Measurements from ENCODE around the gene WDR62. TPM values are rescaled to one million over a fixed set of nuclear protein-coding genes. Genes with fewer than 3 reads are reported as not detected.
A peak's percentile ranks its signal among the peaks of the same experiment; 100 is the strongest.
"Not testable (repeated sequence)": the region's sequence is repeated elsewhere in the genome, so short reads cannot be mapped to it uniquely, and the experiment has no call there.

The WDR62 gene
- total RNA-seq, 1 experiment from 2014 or later, result 51.4 TPM

DNA sequence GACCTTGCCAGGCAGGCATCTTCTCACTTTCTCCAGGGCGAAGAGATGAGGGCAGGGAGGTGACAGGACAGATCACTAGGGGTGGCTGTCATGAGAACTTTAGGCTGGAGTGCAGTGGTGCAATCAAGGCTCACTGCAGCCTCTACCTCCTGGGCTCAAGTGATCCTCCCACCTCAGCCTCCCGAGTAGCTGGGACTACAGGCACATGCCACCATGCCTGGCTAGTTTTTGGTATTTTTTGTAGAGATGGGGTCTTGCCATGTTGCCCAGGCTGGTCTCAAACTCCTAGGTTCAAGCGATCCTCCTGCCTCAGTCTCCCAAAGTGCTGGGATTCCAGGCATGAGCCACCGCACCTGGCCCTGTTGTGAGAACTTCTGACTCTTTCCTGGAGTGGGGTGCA lies 80.2 kb downstream of the WDR62 start:
- CTCF ChIA-PET, result not testable (repeated sequence)

DNA sequence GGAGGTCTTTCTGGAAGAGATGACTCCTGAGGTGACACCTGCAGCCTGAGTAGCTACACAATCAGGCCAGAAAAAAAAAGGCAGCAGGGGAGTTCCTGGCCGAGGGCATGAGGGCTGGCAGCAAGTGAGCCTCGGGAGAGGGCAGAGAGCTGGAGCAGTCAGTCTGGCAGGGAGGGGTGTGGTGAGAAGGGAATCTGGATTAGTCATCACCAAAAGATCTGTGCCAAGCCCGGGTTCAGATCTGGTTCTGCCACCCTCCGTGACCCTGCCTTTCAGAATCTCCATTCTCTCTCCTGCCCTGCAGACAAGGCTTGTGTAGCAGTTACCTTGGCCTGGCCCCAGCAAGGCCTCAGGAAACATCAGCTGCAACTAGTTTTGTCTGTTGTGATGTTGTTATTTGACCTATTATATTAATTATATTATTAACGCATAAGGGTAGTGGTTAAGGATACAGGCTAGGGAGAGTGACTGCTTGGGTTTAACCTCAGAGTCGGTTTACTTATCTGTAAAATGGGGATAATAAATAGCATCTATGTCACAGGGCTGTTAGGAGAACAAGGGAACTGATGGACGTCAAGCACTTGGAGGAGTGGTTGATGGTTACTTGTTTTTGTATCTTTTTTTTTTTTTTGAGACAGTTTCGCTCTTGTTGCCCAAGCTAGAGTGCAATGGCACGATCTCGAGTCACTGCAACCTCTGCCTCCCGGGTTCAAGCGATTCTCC lies 82.4 kb downstream of the WDR62 start:
- peak; percentile 10 for ATAC-seq
- no peaks in the 10 kb centered on the region; the same call in 1 of the 2 replicates for H3K36me3 ChIP-seq (ENCODE audit: control insufficient read depth, insufficient read depth, low read length)
- intact Hi-C loops (cut with micrococcal nuclease; ENCODE audit: unreplicated experiment), result no loop called here
- H3K27me3 ChIP-seq (ENCODE audit: control insufficient read depth, insufficient read depth, low read length), result no peaks in the 10 kb centered on the region
- POLR2A ChIA-PET, result interaction anchor here (0.5 to 0.8 kb wide), 2 partner anchors 9 to 81 kb away, joined by 5 read pairs; no protein-coding TSS in a partner anchor
- H3K4me3 ChIP-seq (ENCODE audit: low read depth in 2 of 2, low read length in 2 of 2), result peak overlapping the region in 1 of 2 experiments; percentile 46; a peak in 2 of 4 replicates
- H3K4me1 ChIP-seq (ENCODE audit: control insufficient read depth, insufficient read depth, low read length), result peaks cover 32% of the 10 kb centered on the region
- BruUV-seq (replicated peaks), result no TSS peak
- in situ Hi-C loops (cut with HindIII; ENCODE audit: low pct_unique_long_range_greater_than_20kb, low sequenced_read_pairs), result no loop called here
- CTCF ChIA-PET, result interaction anchor here (0.8 to 1.5 kb wide), 2 partner anchors 9 to 43 kb away, joined by 3 to 4 read pairs; no protein-coding TSS in a partner anchor
- TF ChIP-seq POLR2AphosphoS5 (IDR thresholded peaks at IDR 0.05; ENCODE audit: low read depth, low read length), result peak; percentile 43; the same call in 1 of the 2 replicates
- TF ChIP-seq SIN3A (IDR thresholded peaks at IDR 0.05; ENCODE audit: borderline replicate concordance, insufficient read depth, low read depth, low read length), result no peak
- peak overlapping the region; percentile 77 for H3K27ac ChIP-seq (ENCODE audit: low read length)
- H3K9me3 ChIP-seq (ENCODE audit: control insufficient read depth, insufficient read depth, low read depth, low read length), result no peaks in the 10 kb centered on the region
- peak; percentile 59 for DNase-seq (ENCODE audit: low read depth, low spot score)

More for the DNA sequence above, 80.2 kb downstream of the WDR62 start:
- H3K9me3 ChIP-seq (ENCODE audit: control insufficient read depth, insufficient read depth, low read depth, low read length); H3K4me3 ChIP-seq (ENCODE audit: low read depth in 2 of 2, low read length in 2 of 2); intact Hi-C loops (cut with micrococcal nuclease; ENCODE audit: unreplicated experiment); POLR2A ChIA-PET; H3K36me3 ChIP-seq (ENCODE audit: control insufficient read depth, insufficient read depth, low read length); BruUV-seq (replicated peaks); H3K27me3 ChIP-seq (ENCODE audit: control insufficient read depth, insufficient read depth, low read length); ATAC-seq; in situ Hi-C loops (cut with HindIII; ENCODE audit: low pct_unique_long_range_greater_than_20kb, low sequenced_read_pairs); DNase-seq (ENCODE audit: low read depth, low spot score): not testable (repeated sequence)
- Histone ChIP-seq H3K27ac (ENCODE audit: low read length) (peak overlapping the region; percentile 19; the same call in 1 of the 2 replicates), H3K4me1 (ENCODE audit: control insufficient read depth, insufficient read depth, low read length) (peaks cover 30% of the 10 kb centered on the region)

DNA sequence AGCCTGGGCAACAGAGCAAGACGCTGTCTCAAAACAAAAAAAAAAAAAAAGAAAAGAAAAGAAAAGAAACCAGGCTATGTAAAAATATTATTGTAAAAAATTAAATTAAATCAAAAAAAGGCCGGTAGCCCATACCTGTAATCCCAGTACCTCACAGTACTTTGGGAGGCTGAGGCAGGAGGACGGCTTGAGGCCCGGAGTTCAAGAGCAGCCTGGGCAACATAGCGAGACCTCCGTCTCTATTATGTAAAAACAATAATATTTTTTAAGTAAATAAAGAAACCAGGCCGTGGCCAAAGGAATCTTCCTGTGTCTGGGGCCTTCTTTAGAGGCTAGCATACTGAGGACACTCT lies 84.4 kb downstream of the WDR62 start:
- intact Hi-C loops (cut with micrococcal nuclease; ENCODE audit: unreplicated experiment) (no loop called here), in situ Hi-C loops (cut with HindIII; ENCODE audit: low pct_unique_long_range_greater_than_20kb, low sequenced_read_pairs) (no loop called here)
- DNase-seq (ENCODE audit: low read depth, low spot score) (no peak), ATAC-seq (no peak)
- Histone ChIP-seq H3K27me3 (ENCODE audit: control insufficient read depth, insufficient read depth, low read length) (no peaks in the 10 kb centered on the region), H3K4me1 (ENCODE audit: control insufficient read depth, insufficient read depth, low read length) (peaks cover 22% of the 10 kb centered on the region), H3K4me3 (ENCODE audit: low read depth in 2 of 2, low read length in 2 of 2) (peak overlapping the region; percentile 75 to 96), H3K36me3 (ENCODE audit: control insufficient read depth, insufficient read depth, low read length) (peaks cover 9% of the 10 kb centered on the region), H3K9me3 (ENCODE audit: control insufficient read depth, insufficient read depth, low read depth, low read length) (no peaks in the 10 kb centered on the region), H3K27ac (ENCODE audit: low read length) (peak overlapping the region; percentile 97)
- no TSS peak for BruUV-seq (replicated peaks)
- ChIA-PET POLR2A (no interaction called here), CTCF (interaction anchor here (1.5 kb wide), 1 partner anchor 11 kb away, joined by 3 read pairs; no protein-coding TSS in a partner anchor)
- TF ChIP-seq TCF7L2 (IDR thresholded peaks at IDR 0.05; ENCODE audit: low read depth, low read length) (no peak), SIN3A (IDR thresholded peaks at IDR 0.05; ENCODE audit: borderline replicate concordance, insufficient read depth, low read depth, low read length) (no peak), POLR2AphosphoS5 (IDR thresholded peaks at IDR 0.05; ENCODE audit: low read depth, low read length) (no peak)
- TF ChIP-seq, protein P1, sequence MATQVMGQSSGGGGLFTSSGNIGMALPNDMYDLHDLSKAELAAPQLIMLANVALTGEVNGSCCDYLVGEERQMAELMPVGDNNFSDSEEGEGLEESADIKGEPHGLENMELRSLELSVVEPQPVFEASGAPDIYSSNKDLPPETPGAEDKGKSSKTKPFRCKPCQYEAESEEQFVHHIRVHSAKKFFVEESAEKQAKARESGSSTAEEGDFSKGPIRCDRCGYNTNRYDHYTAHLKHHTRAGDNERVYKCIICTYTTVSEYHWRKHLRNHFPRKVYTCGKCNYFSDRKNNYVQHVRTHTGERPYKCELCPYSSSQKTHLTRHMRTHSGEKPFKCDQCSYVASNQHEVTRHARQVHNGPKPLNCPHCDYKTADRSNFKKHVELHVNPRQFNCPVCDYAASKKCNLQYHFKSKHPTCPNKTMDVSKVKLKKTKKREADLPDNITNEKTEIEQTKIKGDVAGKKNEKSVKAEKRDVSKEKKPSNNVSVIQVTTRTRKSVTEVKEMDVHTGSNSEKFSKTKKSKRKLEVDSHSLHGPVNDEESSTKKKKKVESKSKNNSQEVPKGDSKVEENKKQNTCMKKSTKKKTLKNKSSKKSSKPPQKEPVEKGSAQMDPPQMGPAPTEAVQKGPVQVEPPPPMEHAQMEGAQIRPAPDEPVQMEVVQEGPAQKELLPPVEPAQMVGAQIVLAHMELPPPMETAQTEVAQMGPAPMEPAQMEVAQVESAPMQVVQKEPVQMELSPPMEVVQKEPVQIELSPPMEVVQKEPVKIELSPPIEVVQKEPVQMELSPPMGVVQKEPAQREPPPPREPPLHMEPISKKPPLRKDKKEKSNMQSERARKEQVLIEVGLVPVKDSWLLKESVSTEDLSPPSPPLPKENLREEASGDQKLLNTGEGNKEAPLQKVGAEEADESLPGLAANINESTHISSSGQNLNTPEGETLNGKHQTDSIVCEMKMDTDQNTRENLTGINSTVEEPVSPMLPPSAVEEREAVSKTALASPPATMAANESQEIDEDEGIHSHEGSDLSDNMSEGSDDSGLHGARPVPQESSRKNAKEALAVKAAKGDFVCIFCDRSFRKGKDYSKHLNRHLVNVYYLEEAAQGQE (IDR thresholded peaks at IDR 0.05; ENCODE audit: insufficient read depth in 1 of 2, low read depth in 2 of 2, low read length in 1 of 2), result no peak
- TF ChIP-seq, protein P2, sequence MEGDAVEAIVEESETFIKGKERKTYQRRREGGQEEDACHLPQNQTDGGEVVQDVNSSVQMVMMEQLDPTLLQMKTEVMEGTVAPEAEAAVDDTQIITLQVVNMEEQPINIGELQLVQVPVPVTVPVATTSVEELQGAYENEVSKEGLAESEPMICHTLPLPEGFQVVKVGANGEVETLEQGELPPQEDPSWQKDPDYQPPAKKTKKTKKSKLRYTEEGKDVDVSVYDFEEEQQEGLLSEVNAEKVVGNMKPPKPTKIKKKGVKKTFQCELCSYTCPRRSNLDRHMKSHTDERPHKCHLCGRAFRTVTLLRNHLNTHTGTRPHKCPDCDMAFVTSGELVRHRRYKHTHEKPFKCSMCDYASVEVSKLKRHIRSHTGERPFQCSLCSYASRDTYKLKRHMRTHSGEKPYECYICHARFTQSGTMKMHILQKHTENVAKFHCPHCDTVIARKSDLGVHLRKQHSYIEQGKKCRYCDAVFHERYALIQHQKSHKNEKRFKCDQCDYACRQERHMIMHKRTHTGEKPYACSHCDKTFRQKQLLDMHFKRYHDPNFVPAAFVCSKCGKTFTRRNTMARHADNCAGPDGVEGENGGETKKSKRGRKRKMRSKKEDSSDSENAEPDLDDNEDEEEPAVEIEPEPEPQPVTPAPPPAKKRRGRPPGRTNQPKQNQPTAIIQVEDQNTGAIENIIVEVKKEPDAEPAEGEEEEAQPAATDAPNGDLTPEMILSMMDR (IDR thresholded peaks at IDR 0.05), result no peak
